IPS-18a (cell line): Measurements from ENCODE around the gene SLC23A2.
"Not testable (repeated sequence)": the region's sequence is repeated elsewhere in the genome, so short reads cannot be mapped to it uniquely, and the experiment has no call there.

Source experiments
- H3K27ac ChIP-seq: one replicate; pipeline ENCODE4 v1.5.1; 2013; ENCODE audit warnings: low read length
- H3K27me3 ChIP-seq: one replicate; pipeline ENCODE4 v1.6.1; 2013; ENCODE audit warnings: mild to moderate bottlenecking, low read length; ENCODE audit not compliant: control insufficient read depth, insufficient read depth
- H3K36me3 ChIP-seq: one replicate; pipeline ENCODE4 v1.6.1; 2013; ENCODE audit warnings: low read depth, low read length; ENCODE audit not compliant: control insufficient read depth
- H3K4me1 ChIP-seq: one replicate; pipeline ENCODE4 v1.6.1; 2013; ENCODE audit warnings: low read depth, low read length; ENCODE audit not compliant: control insufficient read depth
- H3K4me3 ChIP-seq: one replicate; pipeline ENCODE4 v1.5.1; 2013; ENCODE audit warnings: low read length
- H3K9ac ChIP-seq: one replicate; pipeline ENCODE4 v1.6.1; 2013; ENCODE audit warnings: mild to moderate bottlenecking, low read length, moderate library complexity
- H3K9me3 ChIP-seq: one replicate; pipeline ENCODE4 v1.6.1; 2013; ENCODE audit warnings: low read depth, low read length; ENCODE audit not compliant: control insufficient read depth

SLC23A2 gene

GRCh38 chr20:4862661-4863060, 138.6 kb downstream of the SLC23A2 start:
- Histone ChIP-seq H3K9ac (no peak overlapping the region), H3K36me3 (peaks cover 16% of the 10 kb centered on the region)

GRCh38 chr20:4861961-4862360, 139.3 kb downstream of the SLC23A2 start:
- Histone ChIP-seq H3K4me1 (no peaks in the 10 kb centered on the region), H3K9ac (no peak overlapping the region), H3K27ac (no peak overlapping the region), H3K9me3 (no peaks in the 10 kb centered on the region), H3K36me3 (peaks cover 17% of the 10 kb centered on the region), H3K4me3 (no peak overlapping the region), H3K27me3 (no peaks in the 10 kb centered on the region)

More at GRCh38 chr20:4862661-4863060, 138.6 kb downstream of the SLC23A2 start:
- Histone ChIP-seq H3K27ac (no peak overlapping the region), H3K4me1 (no peaks in the 10 kb centered on the region), H3K9me3 (no peaks in the 10 kb centered on the region), H3K4me3 (no peak overlapping the region), H3K27me3 (no peaks in the 10 kb centered on the region)

GRCh38 chr20:4858000-4858399, 143.3 kb downstream of the SLC23A2 start:
- Histone ChIP-seq H3K36me3 (peaks cover 19% of the 10 kb centered on the region), H3K4me1 (no peaks in the 10 kb centered on the region), H3K9me3 (no peaks in the 10 kb centered on the region), H3K4me3 (no peak overlapping the region), H3K27me3 (no peaks in the 10 kb centered on the region), H3K9ac (no peak overlapping the region), H3K27ac (no peak overlapping the region)

GRCh38 chr20:4856022-4856755, 145.1 kb downstream of the SLC23A2 start:
- H3K4me3 ChIP-seq = no peak overlapping the region
- no peaks in the 10 kb centered on the region for H3K4me1 ChIP-seq
- peaks cover 13% of the 10 kb centered on the region for H3K36me3 ChIP-seq
- H3K27me3 ChIP-seq = no peaks in the 10 kb centered on the region
- H3K27ac ChIP-seq = no peak overlapping the region
- H3K9me3 ChIP-seq = no peaks in the 10 kb centered on the region
- no peak overlapping the region for H3K9ac ChIP-seq

GRCh38 chr20:4855555-4855954, 145.8 kb downstream of the SLC23A2 start:
- Histone ChIP-seq H3K27me3 (no peaks in the 10 kb centered on the region), H3K27ac (no peak overlapping the region), H3K9ac (no peak overlapping the region), H3K9me3 (no peaks in the 10 kb centered on the region), H3K4me3 (no peak overlapping the region), H3K36me3 (peaks cover 11% of the 10 kb centered on the region), H3K4me1 (no peaks in the 10 kb centered on the region)

- Histone ChIP-seq H3K9me3 (no peaks in the 10 kb centered on the region), H3K4me3 (no peak overlapping the region), H3K9ac (no peak overlapping the region), H3K27me3 (no peaks in the 10 kb centered on the region), H3K27ac (no peak overlapping the region), H3K4me1 (no peaks in the 10 kb centered on the region), H3K36me3 (peaks cover 8% of the 10 kb centered on the region)
These were observed 146.2 kb downstream of the SLC23A2 start for GRCh38 chr20:4855097-4855496.

- H3K36me3 ChIP-seq = peaks cover 3% of the 10 kb centered on the region
- no peak overlapping the region for H3K4me3 ChIP-seq
- no peaks in the 10 kb centered on the region for H3K9me3 ChIP-seq
- no peak overlapping the region for H3K27ac ChIP-seq
- no peak overlapping the region for H3K9ac ChIP-seq
- H3K27me3 ChIP-seq = no peaks in the 10 kb centered on the region
- H3K4me1 ChIP-seq = no peaks in the 10 kb centered on the region
These were observed 146.8 kb downstream of the SLC23A2 start for GRCh38 chr20:4854561-4854901.

- Histone ChIP-seq H3K4me1 (no peaks in the 10 kb centered on the region), H3K9ac (no peak overlapping the region), H3K4me3 (no peak overlapping the region), H3K27ac (no peak overlapping the region), H3K9me3 (no peaks in the 10 kb centered on the region), H3K27me3 (no peaks in the 10 kb centered on the region), H3K36me3 (peaks cover 3% of the 10 kb centered on the region)
These were observed 147.4 kb downstream of the SLC23A2 start for GRCh38 chr20:4853757-4854560.

- H3K4me3 ChIP-seq = no peak overlapping the region
These were observed 148.3 kb downstream of the SLC23A2 start for GRCh38 chr20:4853004-4853403.

GRCh38 chr20:4850960-4851359, 150.3 kb downstream of the SLC23A2 start:
- Histone ChIP-seq H3K27me3 (no peaks in the 10 kb centered on the region), H3K9me3 (no peaks in the 10 kb centered on the region), H3K27ac (no peak overlapping the region), H3K4me3 (no peak overlapping the region), H3K36me3 (no peaks in the 10 kb centered on the region), H3K4me1 (no peaks in the 10 kb centered on the region), H3K9ac (no peak overlapping the region)

More at GRCh38 chr20:4853004-4853403, 148.3 kb downstream of the SLC23A2 start:
- Histone ChIP-seq H3K9me3 (no peaks in the 10 kb centered on the region), H3K4me1 (no peaks in the 10 kb centered on the region), H3K27me3 (no peaks in the 10 kb centered on the region), H3K36me3 (peaks cover 3% of the 10 kb centered on the region), H3K9ac (no peak overlapping the region), H3K27ac (no peak overlapping the region)

GRCh38 chr20:4848829-4849228, 152.5 kb downstream of the SLC23A2 start:
- not testable (repeated sequence) for H3K4me3 ChIP-seq, H3K27ac ChIP-seq, H3K9me3 ChIP-seq, H3K9ac ChIP-seq, H3K27me3 ChIP-seq, H3K4me1 ChIP-seq, H3K36me3 ChIP-seq

- Histone ChIP-seq H3K9ac (no peak overlapping the region), H3K27me3 (no peaks in the 10 kb centered on the region), H3K27ac (no peak overlapping the region), H3K4me3 (no peak overlapping the region), H3K4me1 (no peaks in the 10 kb centered on the region), H3K9me3 (no peaks in the 10 kb centered on the region), H3K36me3 (no peaks in the 10 kb centered on the region)
These were observed 153.3 kb downstream of the SLC23A2 start for GRCh38 chr20:4848041-4848440.
